Ureter (tissue), 1 donor: ENCODE results near the gene LPCAT1. TPM values are rescaled to one million over a fixed set of nuclear protein-coding genes. Genes with fewer than 3 reads are reported as not detected.

Source experiments
- DNase-seq: peaks from one replicate; pipeline ENCODE4 v3.0.0-alpha.2; 2020; ENCODE audit warnings: low spot score
- total RNA-seq: library from RNA; stranded (reverse); gene quantifications from one replicate; pipeline ENCODE4 v1.2.4, GENCODE V29; 2023
- donor health status: DM: yes; HTN: yes; CAD: no.

LPCAT1 gene
- total RNA-seq, 1 donor from 2014 or later = 48.0 TPM

GRCh38 chr5:1412163-1412562 is 111.6 kb downstream of the LPCAT1 start:
- no peak for DNase-seq

Other genes with a start within 250 kb of the LPCAT1 start
- not detected for gene TERT, start 228.9 kb downstream of the LPCAT1 start, total RNA-seq
- 73.4 TPM for gene CLPTM1L, start 178.9 kb downstream of the LPCAT1 start, total RNA-seq
- 0.57 TPM for gene SLC6A3, start 78.5 kb downstream of the LPCAT1 start, total RNA-seq